HepG2 (cell line): ENCODE measurements around the gene P2RX7. TPM values are rescaled to one million over a fixed set of nuclear protein-coding genes. Genes with fewer than 3 reads are reported as not detected.
A peak's percentile ranks its signal among the peaks of the same experiment; 100 is the strongest.

Experiments used
- CBX2 ChIP-seq, 2 experiments: fragments of 200-600 bp in 1 of 2; sonication (generic); formaldehyde crosslinking in 1 of 2; IDR thresholded peaks; 2 replicates each; pipeline versions ENCODE4 v1.7.0 to v1.8.1; 2018 to 2022; ENCODE audit warnings: low read depth in 2 of 2, low read length in 1 of 2, mild to moderate bottlenecking in 1 of 2, missing genetic modification reagents in 1 of 2
- FOXP4 ChIP-seq: sonication (generic); formaldehyde crosslinking; IDR thresholded peaks from 2 replicates; pipeline ENCODE4 v1.4.0; 2020; ENCODE audit warnings: missing genetic modification reagents
- HOXA3 ChIP-seq: sonication (generic); formaldehyde crosslinking; IDR thresholded peaks from 2 replicates; pipeline ENCODE4 v1.5.0; 2020; ENCODE audit warnings: missing genetic modification reagents
- KLF15 ChIP-seq: sonication (generic); formaldehyde crosslinking; IDR thresholded peaks from 2 replicates; pipeline ENCODE4 v1.8.1; 2023; ENCODE audit warnings: borderline replicate concordance, mild to moderate bottlenecking, inconsistent platforms, missing genetic modification reagents, mixed read lengths
- MED8 ChIP-seq: sonication (generic); formaldehyde crosslinking; IDR thresholded peaks from 2 replicates; pipeline ENCODE4 v1.8.1; 2023; ENCODE audit warnings: mild to moderate bottlenecking, missing genetic modification reagents; ENCODE audit not compliant: insufficient replicate concordance
- NAIF1 ChIP-seq: sonication (generic); formaldehyde crosslinking; IDR thresholded peaks from 2 replicates; pipeline ENCODE4 v1.5.0; 2020; ENCODE audit warnings: mild to moderate bottlenecking, missing genetic modification reagents, borderline replicate concordance
- NCOA2 ChIP-seq: sonication (generic); formaldehyde crosslinking; IDR thresholded peaks from 2 replicates; pipeline ENCODE4 v1.8.0; 2022; ENCODE audit warnings: inconsistent platforms
- NFYB ChIP-seq: sonication (generic); formaldehyde crosslinking; IDR thresholded peaks from 2 replicates; pipeline ENCODE4 v1.4.0; 2020; ENCODE audit warnings: missing genetic modification reagents
- PHB2 ChIP-seq: fragments of 450-650 bp; IDR thresholded peaks from 2 replicates; pipeline ENCODE4 v1.6.1; 2018; ENCODE audit not compliant: partially characterized antibody
- POGK ChIP-seq: sonication (generic); formaldehyde crosslinking; conservative IDR thresholded peaks from 2 replicates; pipeline ENCODE4 v1.8.0; 2022; ENCODE audit warnings: mild to moderate bottlenecking, moderate library complexity, missing genetic modification reagents
- SKI ChIP-seq: fragments of 450-650 bp; IDR thresholded peaks from one replicate; pipeline ENCODE4 v1.6.1; 2018; ENCODE audit warnings: mild to moderate bottlenecking; ENCODE audit not compliant: partially characterized antibody
- STAT5B ChIP-seq: sonication (generic); formaldehyde crosslinking; IDR thresholded peaks from 2 replicates; pipeline ENCODE4 v1.4.0; 2020; ENCODE audit warnings: missing genetic modification reagents
- STAT6 ChIP-seq: sonication (generic); formaldehyde crosslinking; IDR thresholded peaks from 2 replicates; pipeline ENCODE4 v1.4.0; 2020; ENCODE audit warnings: missing genetic modification reagents, mild to moderate bottlenecking, borderline replicate concordance
- ZBTB7B ChIP-seq: sonication (generic); formaldehyde crosslinking; IDR thresholded peaks from 2 replicates; pipeline ENCODE4 v1.4.0; 2020; ENCODE audit warnings: missing genetic modification reagents
- ZNF331 ChIP-seq: sonication (generic); formaldehyde crosslinking; IDR thresholded peaks from 2 replicates; pipeline ENCODE4 v1.4.0; 2020; ENCODE audit warnings: missing genetic modification reagents
- ZNF350 ChIP-seq: sonication (generic); formaldehyde crosslinking; IDR thresholded peaks from 2 replicates; pipeline ENCODE4 v1.4.0; 2020; ENCODE audit warnings: mild to moderate bottlenecking, low read depth, missing genetic modification reagents, borderline replicate concordance
- ZNF513 ChIP-seq: sonication (generic); formaldehyde crosslinking; conservative IDR thresholded peaks from 2 replicates; pipeline ENCODE4 v1.5.0; 2020; ENCODE audit warnings: missing genetic modification reagents
- ZNF576 ChIP-seq: sonication (generic); formaldehyde crosslinking; IDR thresholded peaks from 2 replicates; pipeline ENCODE4 v1.4.0; 2020; ENCODE audit warnings: mild to moderate bottlenecking, missing genetic modification reagents
- ZNF768 ChIP-seq: sonication (generic); formaldehyde crosslinking; IDR thresholded peaks from 2 replicates; pipeline ENCODE4 v1.4.0; 2020; ENCODE audit warnings: missing genetic modification reagents
- ZSCAN12 ChIP-seq: sonication (generic); formaldehyde crosslinking; IDR thresholded peaks from 2 replicates; pipeline ENCODE4 v1.9.0; 2021; ENCODE audit warnings: mild to moderate bottlenecking, missing genetic modification reagents
- polyA plus RNA-seq, 8 experiments: library from polyadenylated mRNA; depleted of rRNA in 3 of 8; stranded (reverse) in 7 of 8; unstranded in 1 of 8; fragments of >200 nt; fragmentation: Illumina TruSeq in 4 of 8; extraction: Trizol in 4 of 8; gene quantifications; 2 replicates each; pipeline versions ENCODE4 v1.2.1 to v1.2.3, GENCODE V29; 2011 to 2016; ENCODE audit warnings: low read depth in 4 of 8, missing spikeins in 1 of 8, mixed read lengths in 1 of 8; ENCODE audit not compliant: insufficient read depth in 1 of 8
- total RNA-seq, 5 experiments: library from RNA; depleted of rRNA; stranded (reverse); fragments of >200 nt; fragmentation: Illumina TruSeq; extraction: Trizol; gene quantifications; 2 replicates each; pipeline ENCODE4 v1.2.3, GENCODE V29; 2016; ENCODE audit warnings: low read depth in 1 of 5

Gene P2RX7
- total and polyA plus RNA-seq, 2 of the 13 experiments (the other 11 are each of a cell fraction or from before 2014, with no cell fraction given), result 0.13 to 0.73 TPM

- TF ChIP-seq ZNF513 (CRISPR knock-in tag) (no peak), CBX2 (IDR thresholded peaks at IDR 0.05; ENCODE audit: low read depth, low read length) (no peak), CBX2 (CRISPR knock-in tag; IDR thresholded peaks at IDR 0.05; ENCODE audit: low read depth) (no peak), NFYB (CRISPR knock-in tag) (no peak), NAIF1 (CRISPR knock-in tag) (no peak), ZNF768 (no peak), STAT6 (CRISPR knock-in tag) (no peak), POGK (CRISPR knock-in tag) (no peak), ZNF331 (peak; percentile 77), MED8 (CRISPR knock-in tag) (no peak), ZBTB7B (no peak; the same call in 1 of the 2 replicates), STAT5B (CRISPR knock-in tag) (no peak), FOXP4 (CRISPR knock-in tag) (peak; percentile 62), ZNF576 (CRISPR knock-in tag) (no peak), NCOA2 (CRISPR knock-in tag) (peak; percentile 42), ZSCAN12 (CRISPR knock-in tag) (no peak), KLF15 (CRISPR knock-in tag) (no peak), SKI (peak; percentile 100), ZNF350 (CRISPR knock-in tag) (peak; percentile 88), PHB2 (no peak), HOXA3 (CRISPR knock-in tag) (peak; percentile 72)
Measured at GRCh38 chr12:121089031-121089812, 43.5 kb upstream of the P2RX7 start (continued).
